Testis (tissue), 3 donors: ENCODE measurements around the gene NRN1. TPM values are rescaled to one million over a fixed set of nuclear protein-coding genes. Genes with fewer than 3 reads are reported as not detected.
"Not testable (repeated sequence)": the region's sequence is repeated elsewhere in the genome, so short reads cannot be mapped to it uniquely, and the experiment has no call there.

Experiments
- DNase-seq: peaks from one replicate; pipeline ENCODE4 v3.0.0-alpha.2; 2019
- H3K27ac ChIP-seq, 2 donors: fragments of 200-600 bp; sonication (generic); one replicate each; pipeline ENCODE4 v1.5.1; 2019
- H3K27me3 ChIP-seq: fragments of 200-600 bp; sonication (generic); one replicate; pipeline ENCODE4 v1.5.1; 2019
- H3K36me3 ChIP-seq: fragments of 200-600 bp; sonication (generic); one replicate; pipeline ENCODE4 v1.5.1; 2017; ENCODE audit warnings: low read depth; ENCODE audit errors: missing control alignments
- H3K4me1 ChIP-seq: fragments of 200-600 bp; sonication (generic); one replicate; pipeline ENCODE4 v1.5.1; 2019
- H3K4me3 ChIP-seq, 2 donors: fragments of 200-600 bp; sonication (generic); one replicate each; pipeline ENCODE4 v1.5.1; 2017 to 2019
- H3K9me3 ChIP-seq: fragments of 200-600 bp; sonication (generic); one replicate; pipeline ENCODE4 v1.5.1; 2017
- POLR2A ChIP-seq: fragments of 450-650 bp; IDR thresholded peaks from one replicate; pipeline ENCODE4 v1.6.1; 2017; ENCODE audit warnings: antibody characterized with exemption, mild to moderate bottlenecking, moderate library complexity
- WGBS, 2 donors: methylation state at CpG; one replicate each; pipeline ENCODE4 v1.1.5; 2018; 5-methylcytosine and 5-hydroxymethylcytosine counted together
- intact Hi-C: fragments of 100-400 bp; cut with DNase I; formaldehyde crosslinking; loops from one replicate; pipeline ENCODE4 v1.15.1; 2023; ENCODE audit warnings: low total_unique reads
- polyA plus RNA-seq: library from polyadenylated mRNA; stranded (reverse); fragments of 350-450 nt; fragmentation: Illumina TruSeq; extraction: RNeasy Lipid Tissue Mini Kit (QIAGEN cat#74804); gene quantifications from one replicate; pipeline ENCODE4 v1.2.3, GENCODE V29; 2014; ENCODE audit warnings: low read depth, low replicate concordance; ENCODE audit not compliant: insufficient read depth
- total RNA-seq, 2 donors: library from RNA; depleted of rRNA; stranded (reverse); fragments of >200 nt; gene quantifications; one replicate each; pipeline ENCODE4 v1.2.3, GENCODE V29; 2016
- TF ChIP-seq, protein P1 (sequence below), 3 experiments: fragments of 450-650 bp in 2 of 3; fragments of 200-600 bp in 1 of 3; sonication (generic) in 1 of 3; IDR thresholded peaks; one replicate each; pipeline ENCODE4 v1.5.1; 2016 to 2019; ENCODE audit warnings: antibody characterized with exemption in 3 of 3, mild to moderate bottlenecking in 2 of 3, moderate library complexity in 1 of 3

The NRN1 gene
- total and polyA plus RNA-seq, 3 donors from 2014 or later = 0.31 to 5.7 (median 1.3) TPM

DNA sequence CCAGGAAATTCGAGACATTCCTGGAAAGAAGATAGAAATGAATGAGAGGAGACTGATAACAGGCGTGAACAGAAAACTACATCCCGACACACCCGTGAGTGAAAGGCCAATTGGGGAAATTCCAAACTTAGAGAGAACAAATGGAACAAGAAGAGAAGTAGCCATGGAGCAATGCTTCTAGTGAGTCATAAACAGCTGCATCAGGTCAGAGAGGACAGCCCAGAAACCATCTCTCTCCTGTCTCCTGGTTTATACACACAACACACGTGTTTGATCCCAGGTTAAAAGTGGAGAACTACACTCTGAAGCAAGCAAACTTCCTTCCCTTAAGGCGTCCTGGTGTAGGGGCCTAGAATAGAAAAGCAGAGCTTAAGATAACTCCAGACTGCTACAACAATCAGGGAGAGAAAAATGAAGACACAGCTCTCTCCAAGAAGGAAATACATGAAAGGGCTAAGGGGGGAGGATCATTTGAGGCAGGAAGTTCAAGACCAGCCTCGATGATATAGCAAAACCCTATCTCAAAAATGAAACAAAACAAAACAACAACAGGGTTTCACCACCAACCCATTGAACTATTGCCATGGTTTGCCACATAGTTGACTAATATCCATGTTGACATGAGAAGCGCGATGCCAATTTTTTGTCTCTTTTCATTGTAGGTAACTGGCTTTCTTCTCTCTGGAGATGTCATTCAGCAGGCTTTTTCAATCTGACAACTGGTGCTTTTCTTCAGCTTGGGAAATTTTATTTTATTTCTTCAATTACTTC lies 26.9 kb downstream of the NRN1 start:
- H3K4me1 ChIP-seq = no peaks in the 10 kb centered on the region
- no peaks in the 10 kb centered on the region for H3K36me3 ChIP-seq
- no peaks in the 10 kb centered on the region for H3K9me3 ChIP-seq
- intact Hi-C loops = no loop called here
- 58 to 62% methylated on average over 9 of the region's 9 CpGs for WGBS, 2 donors
- H3K4me3 ChIP-seq = no peak overlapping the region
- no peak overlapping the region for H3K27ac ChIP-seq
- no peak for DNase-seq
- TF ChIP-seq POLR2A = no peak
- TF ChIP-seq, protein P1, sequence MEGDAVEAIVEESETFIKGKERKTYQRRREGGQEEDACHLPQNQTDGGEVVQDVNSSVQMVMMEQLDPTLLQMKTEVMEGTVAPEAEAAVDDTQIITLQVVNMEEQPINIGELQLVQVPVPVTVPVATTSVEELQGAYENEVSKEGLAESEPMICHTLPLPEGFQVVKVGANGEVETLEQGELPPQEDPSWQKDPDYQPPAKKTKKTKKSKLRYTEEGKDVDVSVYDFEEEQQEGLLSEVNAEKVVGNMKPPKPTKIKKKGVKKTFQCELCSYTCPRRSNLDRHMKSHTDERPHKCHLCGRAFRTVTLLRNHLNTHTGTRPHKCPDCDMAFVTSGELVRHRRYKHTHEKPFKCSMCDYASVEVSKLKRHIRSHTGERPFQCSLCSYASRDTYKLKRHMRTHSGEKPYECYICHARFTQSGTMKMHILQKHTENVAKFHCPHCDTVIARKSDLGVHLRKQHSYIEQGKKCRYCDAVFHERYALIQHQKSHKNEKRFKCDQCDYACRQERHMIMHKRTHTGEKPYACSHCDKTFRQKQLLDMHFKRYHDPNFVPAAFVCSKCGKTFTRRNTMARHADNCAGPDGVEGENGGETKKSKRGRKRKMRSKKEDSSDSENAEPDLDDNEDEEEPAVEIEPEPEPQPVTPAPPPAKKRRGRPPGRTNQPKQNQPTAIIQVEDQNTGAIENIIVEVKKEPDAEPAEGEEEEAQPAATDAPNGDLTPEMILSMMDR (IDR thresholded peaks at IDR 0.05) = no peak
- H3K27me3 ChIP-seq = no peaks in the 10 kb centered on the region

DNA sequence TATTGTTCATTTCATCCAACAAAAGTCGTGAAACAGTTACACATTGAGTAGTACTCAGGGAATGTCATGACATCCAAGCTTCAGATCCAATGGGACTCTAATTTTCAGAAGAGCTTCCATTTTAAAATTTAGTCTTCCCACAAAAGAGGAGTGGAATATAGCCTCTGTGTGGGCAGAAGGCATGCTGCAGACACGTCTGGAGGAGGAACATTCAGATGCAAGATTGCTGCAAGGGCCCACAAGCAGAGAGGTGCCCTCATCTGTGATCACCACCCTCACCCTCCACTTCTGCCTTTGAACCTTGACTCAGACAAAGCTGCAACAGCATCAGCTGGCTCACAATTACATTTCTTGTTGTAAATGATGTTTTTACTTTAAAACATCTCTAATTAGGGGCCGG lies 29.9 kb downstream of the NRN1 start:
- no peak overlapping the region for H3K27ac ChIP-seq
- no peaks in the 10 kb centered on the region for H3K9me3 ChIP-seq
- whole genome bisulfite sequencing, 2 donors = 72 to 81% methylated on average over 3 of the region's 3 CpGs
- H3K4me3 ChIP-seq = no peak overlapping the region
- no peaks in the 10 kb centered on the region for H3K4me1 ChIP-seq
- intact Hi-C loops = no loop called here
- no peaks in the 10 kb centered on the region for H3K36me3 ChIP-seq
- TF ChIP-seq, protein P1 (IDR thresholded peaks at IDR 0.05) = no peak
- TF ChIP-seq POLR2A = no peak
- H3K27me3 ChIP-seq = no peaks in the 10 kb centered on the region
- DNase-seq = no peak

DNA sequence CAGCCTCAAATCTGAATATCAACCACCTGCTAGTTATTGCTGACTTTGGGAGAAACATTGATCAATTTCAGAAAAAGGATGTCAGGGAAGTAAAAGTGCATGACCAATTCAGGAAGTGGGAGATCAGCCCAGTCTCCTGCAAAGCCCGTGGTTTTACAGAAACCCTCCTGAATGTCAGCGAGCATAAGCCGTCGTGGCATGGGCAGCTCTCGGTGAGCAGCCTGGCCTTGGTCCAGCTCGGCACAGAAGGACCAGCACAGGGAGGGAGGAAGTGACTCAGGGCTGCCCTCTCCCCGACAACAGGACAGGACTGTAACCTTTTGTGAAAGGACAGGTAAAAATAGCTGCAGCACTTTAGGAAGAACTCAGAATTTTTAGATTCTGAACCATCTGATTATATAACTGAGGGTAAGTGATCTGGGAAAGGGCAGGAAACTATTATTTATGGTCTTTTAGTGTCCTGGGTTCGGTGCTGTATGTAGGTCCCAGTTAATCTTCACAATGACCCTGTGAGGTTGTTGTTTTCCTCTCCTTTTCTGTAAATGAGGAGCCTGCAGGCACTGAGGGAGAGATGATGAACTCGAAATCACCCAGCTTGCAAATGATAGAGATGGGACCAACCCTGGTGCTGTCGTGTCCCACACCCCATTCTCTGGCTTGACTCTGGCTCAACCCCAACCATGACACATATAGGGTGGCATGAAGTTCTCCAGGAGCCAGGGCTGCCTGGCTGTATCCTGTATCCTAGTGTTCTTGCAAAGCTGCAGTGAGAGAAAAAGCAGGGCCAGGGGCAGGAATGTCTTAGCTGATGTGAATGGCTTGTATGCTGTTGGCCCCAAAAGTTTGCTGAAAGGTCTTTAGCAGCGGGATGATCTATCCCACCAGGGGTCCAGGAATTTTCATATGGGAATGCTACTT lies 37.6 kb downstream of the NRN1 start:
- intact Hi-C loops = no loop called here
- 44 to 45% methylated on average over 11 of the region's 11 CpGs for WGBS, 2 donors
- DNase-seq = peak; percentile 21

DNA sequence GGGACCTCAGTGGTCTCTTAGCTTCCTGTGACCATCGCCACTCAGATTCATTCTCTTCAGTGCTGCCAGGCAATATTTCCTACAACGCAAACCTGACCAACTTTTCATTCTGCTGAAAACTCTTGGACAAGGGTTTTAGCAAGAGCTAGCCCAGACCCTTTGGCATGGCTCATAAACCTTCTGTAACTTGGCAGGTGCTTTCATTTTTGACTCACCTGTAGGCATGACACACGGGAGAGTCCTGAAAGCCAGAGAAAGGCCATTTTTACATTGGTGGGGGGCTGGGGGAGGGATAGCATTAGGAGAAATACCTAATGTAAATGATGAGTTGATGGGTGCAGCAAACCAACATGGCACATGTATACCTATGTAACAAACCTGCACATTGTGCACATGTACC lies 38.7 kb downstream of the NRN1 start:
- H3K4me1 ChIP-seq, H3K9me3 ChIP-seq, H3K27me3 ChIP-seq, H3K27ac ChIP-seq, intact Hi-C loops, H3K4me3 ChIP-seq, DNase-seq, H3K36me3 ChIP-seq: not testable (repeated sequence)
- WGBS, 2 donors = 91 to 94% methylated on average over 3 of the region's 3 CpGs

More for the DNA sequence above, 37.6 kb downstream of the NRN1 start:
- no peak overlapping the region for H3K27ac ChIP-seq
- TF ChIP-seq, protein P1 (IDR thresholded peaks at IDR 0.05) = no peak
- no peak for TF ChIP-seq POLR2A
- H3K4me1 ChIP-seq = no peaks in the 10 kb centered on the region
- H3K9me3 ChIP-seq = no peaks in the 10 kb centered on the region
- H3K4me3 ChIP-seq = no peak overlapping the region
- H3K27me3 ChIP-seq = no peaks in the 10 kb centered on the region
- no peaks in the 10 kb centered on the region for H3K36me3 ChIP-seq

DNA sequence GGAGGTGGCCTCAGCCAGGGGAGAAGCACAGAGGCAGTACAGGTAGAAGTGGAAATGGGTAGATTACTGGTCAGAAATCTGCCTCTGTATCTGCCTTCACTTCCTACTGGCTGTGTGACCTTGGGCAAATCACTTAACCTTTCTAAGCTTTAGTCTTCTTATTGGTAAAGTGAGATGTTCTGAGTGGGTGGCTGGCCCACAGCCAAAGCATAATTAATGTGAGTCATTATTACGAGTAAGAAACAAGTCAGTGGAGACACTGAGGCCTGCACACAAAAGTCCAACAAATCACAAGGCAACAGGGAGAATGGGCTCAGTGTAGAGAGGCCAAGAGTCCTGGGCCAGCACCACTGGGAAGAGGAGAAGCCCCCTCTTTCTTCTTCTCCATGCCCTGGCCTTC lies 39.1 kb downstream of the NRN1 start:
- intact Hi-C loops = no loop called here
- Histone ChIP-seq H3K27me3 (no peaks in the 10 kb centered on the region), H3K4me3 (no peak overlapping the region), H3K27ac (no peak overlapping the region), H3K4me1 (no peaks in the 10 kb centered on the region), H3K36me3 (no peaks in the 10 kb centered on the region), H3K9me3 (no peaks in the 10 kb centered on the region)
- no peak for TF ChIP-seq POLR2A
- TF ChIP-seq, protein P1 (IDR thresholded peaks at IDR 0.05) = no peak
- WGBS, 2 donors = 61 to 91% methylated on average over 1 of the region's 1 CpG
- no peak for DNase-seq
